A673 (cell line): Measurements from ENCODE around the gene CRK.

Experiments
- EZH2 ChIP-seq: fragments of 200-600 bp; sonication (generic); IDR thresholded peaks from 2 replicates; pipeline ENCODE4 v1.6.1; 2017; ENCODE audit warnings: borderline replicate concordance, low read depth, mild to moderate bottlenecking, mixed read lengths, antibody characterized with exemption, low read length; ENCODE audit not compliant: poor library complexity, severe bottlenecking
- TF ChIP-seq, protein P1 (sequence below): fragments of 300-800, 200-600 bp; sonication (generic); conservative IDR thresholded peaks from 2 replicates; pipeline ENCODE4 v1.5.1; 2017; ENCODE audit warnings: low read depth, mild to moderate bottlenecking, antibody characterized with exemption, low read length, moderate library complexity, mixed read lengths

DNA sequence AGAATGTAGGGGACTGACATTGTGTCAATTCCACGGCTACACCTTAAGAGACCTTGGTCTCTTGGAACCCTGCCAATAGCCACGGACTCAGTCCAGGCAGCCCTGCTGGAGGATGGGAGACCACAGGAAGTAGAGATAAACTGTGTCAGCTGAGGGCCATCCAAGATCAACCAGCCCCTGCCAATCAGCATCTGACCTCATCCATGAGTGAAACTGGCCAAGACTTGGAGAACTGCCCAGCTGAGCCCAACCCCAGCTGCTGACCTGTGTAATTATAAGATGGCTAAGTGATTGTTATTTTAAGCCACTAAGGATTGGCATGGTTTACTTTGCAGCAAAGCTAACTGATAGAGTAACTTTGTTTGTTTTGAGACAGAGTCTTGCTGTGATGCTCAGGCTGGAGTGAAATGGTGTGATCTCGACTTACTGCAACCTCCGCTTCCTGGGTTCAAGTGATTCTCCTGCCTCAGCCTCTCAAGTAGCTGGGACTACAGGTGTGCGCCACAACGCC is 42.7 kb downstream of the CRK start:
- TF ChIP-seq, protein P1, sequence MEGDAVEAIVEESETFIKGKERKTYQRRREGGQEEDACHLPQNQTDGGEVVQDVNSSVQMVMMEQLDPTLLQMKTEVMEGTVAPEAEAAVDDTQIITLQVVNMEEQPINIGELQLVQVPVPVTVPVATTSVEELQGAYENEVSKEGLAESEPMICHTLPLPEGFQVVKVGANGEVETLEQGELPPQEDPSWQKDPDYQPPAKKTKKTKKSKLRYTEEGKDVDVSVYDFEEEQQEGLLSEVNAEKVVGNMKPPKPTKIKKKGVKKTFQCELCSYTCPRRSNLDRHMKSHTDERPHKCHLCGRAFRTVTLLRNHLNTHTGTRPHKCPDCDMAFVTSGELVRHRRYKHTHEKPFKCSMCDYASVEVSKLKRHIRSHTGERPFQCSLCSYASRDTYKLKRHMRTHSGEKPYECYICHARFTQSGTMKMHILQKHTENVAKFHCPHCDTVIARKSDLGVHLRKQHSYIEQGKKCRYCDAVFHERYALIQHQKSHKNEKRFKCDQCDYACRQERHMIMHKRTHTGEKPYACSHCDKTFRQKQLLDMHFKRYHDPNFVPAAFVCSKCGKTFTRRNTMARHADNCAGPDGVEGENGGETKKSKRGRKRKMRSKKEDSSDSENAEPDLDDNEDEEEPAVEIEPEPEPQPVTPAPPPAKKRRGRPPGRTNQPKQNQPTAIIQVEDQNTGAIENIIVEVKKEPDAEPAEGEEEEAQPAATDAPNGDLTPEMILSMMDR, result no peak
- no peak for TF ChIP-seq EZH2
